HepG2 (cell line): Measurements from ENCODE around the gene HLCS. TPM values are rescaled to one million over a fixed set of nuclear protein-coding genes. Genes with fewer than 3 reads are reported as not detected.

Experiments
- ATAC-seq: fragments of 200-7000 bp; cut with Tn5 transposase; 3 replicates; pipeline ENCODE4 v1.9.1; 2020; ENCODE audit warnings: mild to moderate bottlenecking, moderate library complexity
- BruUV-seq: library from RNA; stranded (reverse); fragments of 400-500 nt; replicated peaks from 2 replicates; lab custom pipeline; 2021; lab: Mats Ljungman, UMichigan
- CTCF ChIA-PET: fragments of 300-600 bp; formaldehyde crosslinking; extraction: SDS; loops from one replicate; lab custom pipeline; 2021; ENCODE audit warnings: low total read pairs, inconsistent platforms, low intra/inter-chr PET ratio; lab: Yijun Ruan, JAX
- POLR2A ChIA-PET: fragments of 350-600 bp; sonication (Branson Sonifier 250); formaldehyde crosslinking; loops from one replicate; lab custom pipeline; 2020; ENCODE audit warnings: antibody characterized with exemption, inconsistent platforms; lab: Yijun Ruan, JAX
- DNase-seq: peaks from one replicate; pipeline ENCODE4 v3.0.0-alpha.2; 2015; ENCODE audit warnings: low spot score
- FAIRE-seq: peaks from 3 replicates; lab custom pipeline; 2011; peaks lifted over from hg19 to GRCh38; lab: Jason Lieb, UNC
- H2AFZ ChIP-seq: one replicate; pipeline ENCODE4 v1.6.1; 2011; ENCODE audit warnings: low read length, inconsistent platforms
- H3K27ac ChIP-seq: fragments of 300-600 bp; 3 replicates; pipeline ENCODE4 v1.8.0; 2011; ENCODE audit warnings: mixed run types, mild to moderate bottlenecking, mixed read lengths, low read length, inconsistent platforms; ENCODE audit not compliant: insufficient read depth; ENCODE audit errors: extremely low read length
- H3K27me3 ChIP-seq, 2 experiments: fragments of 200-600 bp in 1 of 2; 2 replicates in 1 of 2; 3 replicates in 1 of 2; pipeline versions ENCODE4 v1.6.0 to v1.8.0; 2011; ENCODE audit warnings: low read length in 2 of 2, mild to moderate bottlenecking in 2 of 2, moderate library complexity in 2 of 2, inconsistent platforms in 1 of 2; ENCODE audit not compliant: insufficient read depth in 2 of 2, control insufficient read depth in 1 of 2
- H3K36me3 ChIP-seq, 2 experiments: fragments of 200-600 bp in 1 of 2; replicated peaks in 1 of 2; 2 replicates in 1 of 2; 3 replicates in 1 of 2; pipeline versions ENCODE4 v1.5.1 to v1.8.0; 2011; ENCODE audit warnings: low read length in 2 of 2, inconsistent platforms in 1 of 2; ENCODE audit not compliant: insufficient read depth in 2 of 2, control insufficient read depth in 1 of 2
- H3K4me1 ChIP-seq: 2 replicates; pipeline ENCODE4 v1.5.1; 2012; ENCODE audit warnings: low read length, inconsistent platforms; ENCODE audit not compliant: insufficient read depth
- H3K4me2 ChIP-seq: 2 replicates; pipeline ENCODE4 v1.6.0; 2011; ENCODE audit warnings: low read depth, low read length, inconsistent platforms
- H3K4me3 ChIP-seq, 3 experiments: fragments of 200-600 bp in 1 of 3; sonication (generic), shearing (Covaris generic) in 1 of 3; replicated peaks in 1 of 3; 2 replicates each; pipeline ENCODE4 v1.5.1; 2011 to 2016; ENCODE audit warnings: low read length in 3 of 3, inconsistent platforms in 2 of 3, low read depth in 2 of 3, mild to moderate bottlenecking in 2 of 3, control low read depth in 1 of 3, mixed read lengths in 1 of 3; ENCODE audit not compliant: insufficient read depth in 1 of 3
- H3K79me2 ChIP-seq: one replicate; pipeline ENCODE4 v1.6.1; 2011; ENCODE audit warnings: low read length, inconsistent platforms; ENCODE audit not compliant: insufficient read depth
- H3K9ac ChIP-seq: 2 replicates; pipeline ENCODE4 v1.6.0; 2011; ENCODE audit warnings: mild to moderate bottlenecking, low read depth, low read length, inconsistent platforms; ENCODE audit not compliant: insufficient read depth
- H3K9me3 ChIP-seq: 2 replicates; pipeline ENCODE4 v1.5.1; 2012; ENCODE audit warnings: mild to moderate bottlenecking, low read length
- H4K20me1 ChIP-seq: 2 replicates; pipeline ENCODE4 v1.6.0; 2011; ENCODE audit warnings: inconsistent platforms, mild to moderate bottlenecking, low read length, moderate library complexity; ENCODE audit not compliant: insufficient read depth
- IRF1 ChIP-seq: sonication (generic); formaldehyde crosslinking; IDR thresholded peaks from 2 replicates; pipeline ENCODE4 v1.4.0; 2020; ENCODE audit warnings: low read depth, mild to moderate bottlenecking, missing genetic modification reagents
- ISL2 ChIP-seq: sonication (generic); formaldehyde crosslinking; IDR thresholded peaks from 2 replicates; pipeline ENCODE4 v1.5.0; 2020; ENCODE audit warnings: missing genetic modification reagents
- KLF6 ChIP-seq: IDR thresholded peaks from 2 replicates; pipeline ENCODE4 v1.8.0; 2016; ENCODE audit warnings: missing biosample characterization, missing genetic modification reagents
- POGZ ChIP-seq: sonication (generic); formaldehyde crosslinking; IDR thresholded peaks from 2 replicates; pipeline ENCODE4 v1.4.0; 2020; ENCODE audit warnings: mild to moderate bottlenecking, missing genetic modification reagents
- SMAD9 ChIP-seq: sonication (generic); formaldehyde crosslinking; IDR thresholded peaks from 2 replicates; pipeline ENCODE4 v1.5.1; 2020; ENCODE audit warnings: mild to moderate bottlenecking, missing genetic modification reagents
- ZBTB34 ChIP-seq: sonication (generic); formaldehyde crosslinking; IDR thresholded peaks from 2 replicates; pipeline ENCODE4 v1.8.0; 2022; ENCODE audit warnings: mild to moderate bottlenecking, missing genetic modification reagents
- ZNF883 ChIP-seq: sonication (generic); formaldehyde crosslinking; IDR thresholded peaks from 2 replicates; pipeline ENCODE4 v1.5.1; 2020; ENCODE audit warnings: mild to moderate bottlenecking, missing genetic modification reagents; ENCODE audit errors: not compliant biosample characterization
- WGBS: methylation state at CpG from one replicate; pipeline ENCODE4 v1.1.6; 2017; ENCODE audit warnings: low lambda C conversion rate; 5-methylcytosine and 5-hydroxymethylcytosine counted together
- in situ Hi-C: cut with HindIII; loops from 2 replicates; pipeline ENCODE4 v1.10.0; 2017; ENCODE audit warnings: low pct_unique_long_range_greater_than_20kb; ENCODE audit not compliant: extremely low pct_ligation_motif_present
- intact Hi-C: fragments of 100-400 bp; cut with micrococcal nuclease; formaldehyde crosslinking; loops from one replicate; pipeline ENCODE4 v1.10.0; 2022; ENCODE audit not compliant: unreplicated experiment
- polyA plus RNA-seq, 8 experiments: library from polyadenylated mRNA; depleted of rRNA in 3 of 8; stranded (reverse) in 7 of 8; unstranded in 1 of 8; fragments of >200 nt; fragmentation: Illumina TruSeq in 4 of 8; extraction: Trizol in 4 of 8; gene quantifications; 2 replicates each; pipeline versions ENCODE4 v1.2.1 to v1.2.3, GENCODE V29; 2011 to 2016; ENCODE audit warnings: low read depth in 4 of 8, missing spikeins in 1 of 8, mixed read lengths in 1 of 8; ENCODE audit not compliant: insufficient read depth in 1 of 8
- total RNA-seq, 5 experiments: library from RNA; depleted of rRNA; stranded (reverse); fragments of >200 nt; fragmentation: Illumina TruSeq; extraction: Trizol; gene quantifications; 2 replicates each; pipeline ENCODE4 v1.2.3, GENCODE V29; 2016; ENCODE audit warnings: low read depth in 1 of 5

Gene HLCS
- total and polyA plus RNA-seq, 2 of the 13 experiments (the other 11 are each of a cell fraction or from before 2014, with no cell fraction given), result 7.9 to 12.3 TPM

GRCh38 chr21:36830100-36830499, 136.4 kb downstream of the HLCS start (continued):
- no peak for TF ChIP-seq IRF1 (CRISPR knock-in tag)

GRCh38 chr21:36828891-36829515, 137.5 kb downstream of the HLCS start:
- ChIA-PET CTCF (no interaction called here), POLR2A (no interaction called here)
- in situ Hi-C loops (no loop called here), intact Hi-C loops (no loop called here)
- FAIRE-seq (no peak), DNase-seq (no peak), ATAC-seq (no peak)
- no peak overlapping the region for H3K4me2 ChIP-seq
- no peak overlapping the region for H3K4me3 ChIP-seq
- TF ChIP-seq KLF6 (CRISPR knock-in tag) (no peak), POGZ (CRISPR knock-in tag) (no peak), SMAD9 (CRISPR knock-in tag) (no peak), ZNF883 (CRISPR knock-in tag) (no peak), ZBTB34 (CRISPR knock-in tag) (no peak), ISL2 (no peak)
- BruUV-seq, result no TSS peak
- no peaks in the 10 kb centered on the region for H3K9me3 ChIP-seq
- WGBS, result 85% methylated on average over 4 of the region's 4 CpGs
- 0 out of 5 replicates have a peak, but pooled peaks cover 0 to 3% of the 10 kb centered on the region in 2 experiments for H3K36me3 ChIP-seq
- no peak overlapping the region for H3K9ac ChIP-seq
- H2AFZ ChIP-seq, result no peak overlapping the region
- peaks cover 10% of the 10 kb centered on the region; the same call in 1 of the 2 replicates for H3K4me1 ChIP-seq
- H3K79me2 ChIP-seq, result no peaks in the 10 kb centered on the region
- H3K27ac ChIP-seq, result no peak overlapping the region
- H4K20me1 ChIP-seq, result no peaks in the 10 kb centered on the region
- H3K27me3 ChIP-seq, result no peaks in the 10 kb centered on the region
